Activated CD8-positive, alpha-beta memory T cell treated with anti-CD3 and anti-CD28 coated beads, Interleukin-2, amount 50 U/mL, for 1 hour (primary cell): Measurements from ENCODE around the gene SEC63.
A peak's percentile ranks its signal among the peaks of the same experiment; 100 is the strongest.
"Not testable (repeated sequence)": the region's sequence is repeated elsewhere in the genome, so short reads cannot be mapped to it uniquely, and the experiment has no call there.

Experiments used
- DNase-seq: peaks from one replicate; pipeline ENCODE4 v3.0.0-alpha.2; 2020; ENCODE audit errors: extremely low read depth

The SEC63 gene

GRCh38 chr6:107860963-107861362 is 97.0 kb downstream of the SEC63 start:
- not testable (repeated sequence) for DNase-seq

- DNase-seq, result not testable (repeated sequence)
These were observed 97.9 kb downstream of the SEC63 start for GRCh38 chr6:107860144-107860543.

GRCh38 chr6:107853230-107853629 is 104.8 kb downstream of the SEC63 start:
- DNase-seq, result no peak

- no peak for DNase-seq
These were observed 108.7 kb downstream of the SEC63 start for GRCh38 chr6:107849325-107849724.

GRCh38 chr6:107847844-107848802 is 109.9 kb downstream of the SEC63 start:
- peak; percentile 33 for DNase-seq

GRCh38 chr6:107846262-107846795 is 111.7 kb downstream of the SEC63 start:
- no peak for DNase-seq

- DNase-seq, result no peak
These were observed 112.2 kb downstream of the SEC63 start for GRCh38 chr6:107845777-107846176.

GRCh38 chr6:107843400-107843799 is 114.6 kb downstream of the SEC63 start:
- DNase-seq, result no peak

- DNase-seq, result no peak
These were observed 116.7 kb downstream of the SEC63 start for GRCh38 chr6:107841275-107841670.

- no peak for DNase-seq
These were observed 117.3 kb downstream of the SEC63 start for GRCh38 chr6:107840636-107841274.

- no peak for DNase-seq
These were observed 124.9 kb downstream of the SEC63 start for GRCh38 chr6:107833136-107833535.

GRCh38 chr6:107832151-107833056 is 125.6 kb downstream of the SEC63 start:
- DNase-seq, result no peak

GRCh38 chr6:107830060-107830459 is 127.9 kb downstream of the SEC63 start:
- no peak for DNase-seq

- no peak for DNase-seq
These were observed 130.5 kb downstream of the SEC63 start for GRCh38 chr6:107827541-107827940.

- peak; percentile 51 for DNase-seq
These were observed 134.9 kb downstream of the SEC63 start for GRCh38 chr6:107823047-107823557.

GRCh38 chr6:107822176-107823046 is 135.6 kb downstream of the SEC63 start:
- peak; percentile 47 for DNase-seq

GRCh38 chr6:107821591-107821990 is 136.4 kb downstream of the SEC63 start:
- no peak for DNase-seq

- DNase-seq, result no peak
These were observed 137.4 kb downstream of the SEC63 start for GRCh38 chr6:107820338-107821261.

GRCh38 chr6:107819964-107820337 is 138.1 kb downstream of the SEC63 start:
- no peak for DNase-seq
